A673 (cell line): Measurements from ENCODE around the gene JMJD8. TPM values are rescaled to one million over a fixed set of nuclear protein-coding genes. Genes with fewer than 3 reads are reported as not detected.
A peak's percentile ranks its signal among the peaks of the same experiment; 100 is the strongest.

Experiments
- BruUV-seq: library from RNA; stranded (reverse); fragments of 400-500 nt; replicated peaks from 2 replicates; lab custom pipeline; 2021; lab: Mats Ljungman, UMichigan
- CTCF ChIA-PET: fragments of 300-600 bp; sonication (Branson Sonifier 250); formaldehyde crosslinking; loops from one replicate; lab custom pipeline; 2022; ENCODE audit warnings: antibody characterized with exemption; lab: Charles Lee
- POLR2A ChIA-PET: fragments of 300-600 bp; sonication (Branson Sonifier 250); formaldehyde crosslinking; loops from one replicate; lab custom pipeline; 2022; ENCODE audit warnings: antibody characterized with exemption; ENCODE audit not compliant: low non-redundant PET; lab: Charles Lee
- DNase-seq: peaks from one replicate; pipeline ENCODE4 v3.0.0-alpha.2; 2015; ENCODE audit warnings: low spot score
- H3K27ac ChIP-seq: fragments of 200-600 bp; sonication (generic); 2 replicates; pipeline ENCODE4 v1.5.1; 2016; ENCODE audit warnings: mixed run types, low read depth, mild to moderate bottlenecking, mixed read lengths, antibody characterized with exemption, low read length; ENCODE audit not compliant: poor library complexity, severe bottlenecking
- H3K27me3 ChIP-seq: fragments of 200-600 bp; sonication (generic); replicated peaks from 2 replicates; pipeline ENCODE4 v1.6.1; 2017; ENCODE audit warnings: mixed run types, low read depth, mild to moderate bottlenecking, mixed read lengths, antibody characterized with exemption, low read length; ENCODE audit not compliant: insufficient read depth, poor library complexity
- H3K36me3 ChIP-seq: fragments of 200-600 bp; sonication (generic); 2 replicates; pipeline ENCODE4 v1.6.1; 2016; ENCODE audit warnings: mixed run types, mild to moderate bottlenecking, mixed read lengths, antibody characterized with exemption, low read length; ENCODE audit not compliant: insufficient read depth, poor library complexity, severe bottlenecking
- H3K4me1 ChIP-seq: fragments of 200-600 bp; sonication (generic); 2 replicates; pipeline ENCODE4 v1.6.1; 2017; ENCODE audit warnings: mixed run types, mild to moderate bottlenecking, mixed read lengths, antibody characterized with exemption, low read length; ENCODE audit not compliant: insufficient read depth, poor library complexity, severe bottlenecking
- H3K4me3 ChIP-seq: fragments of 200-600 bp; sonication (generic); 2 replicates; pipeline ENCODE4 v1.5.1; 2016; ENCODE audit warnings: low read depth, mixed run types, mild to moderate bottlenecking, mixed read lengths, low read length; ENCODE audit not compliant: poor library complexity, severe bottlenecking
- H3K9me3 ChIP-seq: fragments of 200-600 bp; sonication (generic); 2 replicates; pipeline ENCODE4 v1.6.1; 2016; ENCODE audit warnings: mixed run types, low read depth, mild to moderate bottlenecking, mixed read lengths, antibody characterized with exemption, low read length; ENCODE audit not compliant: poor library complexity, severe bottlenecking
- EZH2 ChIP-seq: fragments of 200-600 bp; sonication (generic); IDR thresholded peaks from 2 replicates; pipeline ENCODE4 v1.6.1; 2017; ENCODE audit warnings: borderline replicate concordance, low read depth, mild to moderate bottlenecking, mixed read lengths, antibody characterized with exemption, low read length; ENCODE audit not compliant: poor library complexity, severe bottlenecking
- intact Hi-C: fragments of 100-400 bp; cut with micrococcal nuclease; formaldehyde crosslinking; loops from one replicate; pipeline ENCODE4 v1.10.0; 2022; ENCODE audit not compliant: unreplicated experiment
- total RNA-seq: library from RNA; stranded (reverse); gene quantifications from 2 replicates; pipeline ENCODE4 v1.2.3, GENCODE V29; 2021
- TF ChIP-seq, protein P1 (sequence below): fragments of 300-800, 200-600 bp; sonication (generic); conservative IDR thresholded peaks from 2 replicates; pipeline ENCODE4 v1.5.1; 2017; ENCODE audit warnings: low read depth, mild to moderate bottlenecking, antibody characterized with exemption, low read length, moderate library complexity, mixed read lengths

JMJD8 gene
- total RNA-seq, 1 experiment from 2014 or later = 87.1 TPM

DNA sequence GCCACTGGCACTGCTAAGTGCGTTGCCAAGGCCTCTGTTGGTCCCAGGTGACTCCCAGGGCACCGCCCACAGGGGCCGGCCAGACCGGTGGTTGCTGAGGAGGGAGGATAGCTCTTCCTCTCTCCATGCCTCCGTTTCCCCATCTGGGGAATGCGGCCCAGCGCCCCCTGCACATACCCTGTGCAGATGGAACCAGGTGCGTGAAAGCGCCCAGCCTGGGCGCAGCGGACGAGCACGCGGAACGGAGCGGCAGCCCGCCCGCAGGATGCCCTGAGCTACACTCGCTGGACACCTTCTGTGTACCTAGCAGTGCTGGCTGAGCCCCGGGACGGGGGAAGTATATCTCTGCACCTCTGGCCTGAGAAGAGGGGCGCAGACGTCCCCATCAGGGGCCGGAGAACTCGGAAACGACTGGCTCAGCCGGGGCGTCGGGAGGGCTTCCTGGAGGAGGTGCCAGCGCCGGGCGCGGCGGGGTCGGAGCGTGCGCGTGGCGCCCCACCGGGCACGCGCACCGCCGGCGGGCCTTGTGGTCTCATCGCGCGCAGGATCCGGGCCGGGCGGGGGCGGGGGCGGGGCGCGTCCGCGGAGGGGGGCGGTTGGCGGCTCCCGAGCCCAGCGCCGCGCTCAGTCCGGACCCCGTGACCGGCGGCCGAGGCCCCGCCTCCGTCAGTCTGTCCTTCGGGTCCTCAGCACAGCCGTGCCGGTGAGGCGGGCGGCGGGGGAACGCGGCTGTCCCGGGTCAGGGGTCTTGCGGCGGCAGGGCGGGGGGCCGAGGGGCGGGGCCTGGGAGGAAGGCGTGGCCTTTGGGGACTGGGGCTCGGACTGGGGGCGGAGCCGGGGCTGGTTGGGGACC is 42.5 kb upstream of the JMJD8 start, which contains the start of the genes CCDC78 and HAGHL:
Gene CCDC78, minus strand, starts transcription at position 6 of the 853 bp plus-strand sequence. CDS start 76 bp downstream, outside the sequence.
Gene HAGHL, plus strand, starts transcription at position 669 of the 853 bp plus-strand sequence. CDS start 404 bp downstream, outside the sequence.
- Histone ChIP-seq H3K27me3 (no peaks in the 10 kb centered on the region), H3K27ac (no peak within 1 kb of the TSS), H3K9me3 (no peaks in the 10 kb centered on the region), H3K36me3 (no peaks in the 10 kb centered on the region), H3K4me3 (peak within 1 kb of the TSS; percentile 52), H3K4me1 (peaks cover 10% of the 10 kb centered on the region)
- TF ChIP-seq, protein P1, sequence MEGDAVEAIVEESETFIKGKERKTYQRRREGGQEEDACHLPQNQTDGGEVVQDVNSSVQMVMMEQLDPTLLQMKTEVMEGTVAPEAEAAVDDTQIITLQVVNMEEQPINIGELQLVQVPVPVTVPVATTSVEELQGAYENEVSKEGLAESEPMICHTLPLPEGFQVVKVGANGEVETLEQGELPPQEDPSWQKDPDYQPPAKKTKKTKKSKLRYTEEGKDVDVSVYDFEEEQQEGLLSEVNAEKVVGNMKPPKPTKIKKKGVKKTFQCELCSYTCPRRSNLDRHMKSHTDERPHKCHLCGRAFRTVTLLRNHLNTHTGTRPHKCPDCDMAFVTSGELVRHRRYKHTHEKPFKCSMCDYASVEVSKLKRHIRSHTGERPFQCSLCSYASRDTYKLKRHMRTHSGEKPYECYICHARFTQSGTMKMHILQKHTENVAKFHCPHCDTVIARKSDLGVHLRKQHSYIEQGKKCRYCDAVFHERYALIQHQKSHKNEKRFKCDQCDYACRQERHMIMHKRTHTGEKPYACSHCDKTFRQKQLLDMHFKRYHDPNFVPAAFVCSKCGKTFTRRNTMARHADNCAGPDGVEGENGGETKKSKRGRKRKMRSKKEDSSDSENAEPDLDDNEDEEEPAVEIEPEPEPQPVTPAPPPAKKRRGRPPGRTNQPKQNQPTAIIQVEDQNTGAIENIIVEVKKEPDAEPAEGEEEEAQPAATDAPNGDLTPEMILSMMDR = no peak
- TF ChIP-seq EZH2 = no peak
- BruUV-seq = no TSS peak
- peak; percentile 53 for DNase-seq
- ChIA-PET POLR2A (no interaction called here), CTCF (interaction anchor here (0.6 kb wide), 1 partner anchor 73 kb away, joined by 3 read pairs; no protein-coding TSS in a partner anchor)
- intact Hi-C loops = no loop called here

DNA sequence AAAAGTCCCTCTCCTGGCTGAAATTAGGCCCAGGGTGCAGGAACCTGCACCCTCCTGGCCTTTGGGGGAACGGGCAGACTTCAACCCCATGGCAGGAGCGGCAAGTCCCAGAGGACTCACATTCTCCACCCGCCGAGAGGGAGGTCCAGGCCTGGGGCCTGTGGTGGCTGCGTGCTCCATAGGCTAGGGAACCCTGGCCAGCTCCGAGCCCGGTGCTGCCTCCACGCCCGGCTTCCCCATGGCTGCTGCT is 42.0 kb upstream of the JMJD8 start:
- Histone ChIP-seq H3K27ac (no peak overlapping the region), H3K36me3 (no peaks in the 10 kb centered on the region), H3K9me3 (no peaks in the 10 kb centered on the region), H3K27me3 (no peaks in the 10 kb centered on the region), H3K4me3 (no peak overlapping the region), H3K4me1 (peaks cover 10% of the 10 kb centered on the region)
- BruUV-seq = no TSS peak
- TF ChIP-seq EZH2 = no peak
- TF ChIP-seq, protein P1 = no peak
- ChIA-PET POLR2A (no interaction called here), CTCF (interaction anchor here (0.6 kb wide), 1 partner anchor 73 kb away, joined by 3 read pairs; no protein-coding TSS in a partner anchor)
- DNase-seq = no peak
- intact Hi-C loops = no loop called here

DNA sequence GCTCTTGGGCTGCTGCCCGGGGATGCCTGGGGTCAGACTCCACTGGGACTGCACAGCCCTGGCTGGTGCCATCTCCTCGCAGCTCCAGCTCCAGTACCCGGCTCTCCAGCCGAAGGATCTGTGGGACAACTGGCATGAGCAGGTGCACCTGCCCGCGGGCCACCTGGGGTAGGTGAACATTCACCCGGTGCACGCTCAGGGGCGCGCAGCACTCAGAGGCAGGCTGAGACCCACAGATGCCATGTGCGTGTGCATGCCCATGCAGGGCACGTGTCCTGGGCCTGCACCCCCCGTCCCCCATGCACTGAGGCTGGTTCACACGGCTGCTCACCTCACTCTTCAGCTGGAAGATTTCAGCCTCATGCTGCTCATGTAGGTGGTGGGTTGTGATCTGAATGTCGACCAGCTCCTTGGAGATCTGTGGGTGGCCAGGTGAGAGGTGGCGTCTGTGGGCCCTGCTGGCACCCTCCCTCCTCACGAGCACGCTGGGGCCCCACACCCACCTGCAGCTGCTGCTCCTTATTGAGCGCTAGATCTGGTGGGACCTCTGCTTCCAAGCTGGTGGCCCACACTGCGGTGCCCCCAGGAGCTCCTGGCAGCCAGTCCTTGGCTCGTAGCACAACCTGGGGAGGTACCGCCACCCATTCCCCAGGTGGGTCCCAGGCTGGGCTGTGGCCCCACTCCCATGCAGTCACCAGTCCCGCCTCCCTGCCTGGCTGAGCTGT is 41.5 kb upstream of the JMJD8 start:
- BruUV-seq = no TSS peak
- Histone ChIP-seq H3K9me3 (no peaks in the 10 kb centered on the region), H3K27ac (no peak overlapping the region), H3K27me3 (no peaks in the 10 kb centered on the region), H3K4me1 (peaks cover 10% of the 10 kb centered on the region), H3K4me3 (no peak overlapping the region), H3K36me3 (no peaks in the 10 kb centered on the region)
- POLR2A ChIA-PET = no interaction called here
- CTCF ChIA-PET = interaction anchor here (0.6 kb wide), 1 partner anchor 74 kb away, joined by 3 read pairs; no protein-coding TSS in a partner anchor
- intact Hi-C loops = no loop called here
- no peak for DNase-seq
- TF ChIP-seq, protein P1 = no peak
- TF ChIP-seq EZH2 = no peak
